BLaER1 (cell line): ENCODE measurements around the gene IREB2.
A peak's percentile ranks its signal among the peaks of the same experiment; 100 is the strongest.
"Not testable (repeated sequence)": the region's sequence is repeated elsewhere in the genome, so short reads cannot be mapped to it uniquely, and the experiment has no call there.

Source experiments
- H3K27ac ChIP-seq: shearing (Covaris generic); formaldehyde crosslinking; 2 replicates; pipeline ENCODE4 v1.8.1; 2022
- H3K27me3 ChIP-seq: shearing (Covaris generic); formaldehyde crosslinking; 2 replicates; pipeline ENCODE4 v1.8.1; 2022
- H3K36me3 ChIP-seq: shearing (Covaris generic); formaldehyde crosslinking; 2 replicates; pipeline ENCODE4 v1.8.1; 2022
- H3K4me1 ChIP-seq: shearing (Covaris generic); formaldehyde crosslinking; 2 replicates; pipeline ENCODE4 v1.8.1; 2022
- H3K4me2 ChIP-seq: shearing (Covaris generic); formaldehyde crosslinking; 2 replicates; pipeline ENCODE4 v1.8.1; 2022
- H3K4me3 ChIP-seq: shearing (Covaris generic); formaldehyde crosslinking; 2 replicates; pipeline ENCODE4 v1.8.1; 2022
- H3K9ac ChIP-seq: shearing (Covaris generic); formaldehyde crosslinking; 2 replicates; pipeline ENCODE4 v1.8.1; 2022
- H3K9me3 ChIP-seq: shearing (Covaris generic); formaldehyde crosslinking; 2 replicates; pipeline ENCODE4 v1.8.1; 2022
- H4K20me1 ChIP-seq: shearing (Covaris generic); formaldehyde crosslinking; 2 replicates; pipeline ENCODE4 v1.8.1; 2022
- Cebpa-rat ChIP-seq: shearing (Covaris generic); IDR thresholded peaks from 2 replicates; pipeline ENCODE4 v1.8.1; 2022

Gene IREB2

DNA sequence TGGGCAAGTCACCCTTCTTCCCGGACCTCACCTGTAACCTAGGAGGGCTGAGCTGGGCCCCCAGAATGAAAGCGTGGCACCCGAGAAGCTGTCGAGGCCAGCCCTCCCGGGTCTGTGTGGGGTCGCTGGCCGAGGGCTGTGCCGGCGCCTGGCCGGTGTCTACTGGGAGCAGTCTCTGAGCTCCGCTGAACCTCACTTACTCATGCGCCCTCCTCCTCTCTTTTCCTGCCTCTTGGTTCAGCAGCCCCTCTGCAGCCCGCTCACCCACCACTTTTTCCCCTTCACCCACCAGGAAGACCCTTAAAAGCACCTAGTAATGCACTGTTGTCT lies 69.8 kb downstream of the IREB2 start:
- peak overlapping the region; percentile 63 for H3K9ac ChIP-seq
- H3K9me3 ChIP-seq: no peaks in the 10 kb centered on the region
- no peaks in the 10 kb centered on the region for H4K20me1 ChIP-seq
- peak overlapping the region; percentile 78 for H3K4me3 ChIP-seq
- H3K27ac ChIP-seq: no peak overlapping the region
- no peaks in the 10 kb centered on the region for H3K36me3 ChIP-seq
- no peak for TF ChIP-seq Cebpa-rat
- peaks cover 8% of the 10 kb centered on the region for H3K4me1 ChIP-seq
- peaks cover 20% of the 10 kb centered on the region for H3K27me3 ChIP-seq
- H3K4me2 ChIP-seq: peak overlapping the region; percentile 99

GRCh38 chr15:78508272-78508671 lies 70.3 kb downstream of the IREB2 start:
- H3K27ac ChIP-seq: no peak overlapping the region
- peak overlapping the region; percentile 78 for H3K4me3 ChIP-seq
- peak overlapping the region; percentile 99 for H3K4me2 ChIP-seq
- no peaks in the 10 kb centered on the region for H3K36me3 ChIP-seq
- no peaks in the 10 kb centered on the region for H4K20me1 ChIP-seq
- no peaks in the 10 kb centered on the region for H3K9me3 ChIP-seq
- H3K27me3 ChIP-seq: peaks cover 20% of the 10 kb centered on the region
- no peak for TF ChIP-seq Cebpa-rat
- peaks cover 8% of the 10 kb centered on the region for H3K4me1 ChIP-seq
- peak overlapping the region; percentile 63 for H3K9ac ChIP-seq

DNA sequence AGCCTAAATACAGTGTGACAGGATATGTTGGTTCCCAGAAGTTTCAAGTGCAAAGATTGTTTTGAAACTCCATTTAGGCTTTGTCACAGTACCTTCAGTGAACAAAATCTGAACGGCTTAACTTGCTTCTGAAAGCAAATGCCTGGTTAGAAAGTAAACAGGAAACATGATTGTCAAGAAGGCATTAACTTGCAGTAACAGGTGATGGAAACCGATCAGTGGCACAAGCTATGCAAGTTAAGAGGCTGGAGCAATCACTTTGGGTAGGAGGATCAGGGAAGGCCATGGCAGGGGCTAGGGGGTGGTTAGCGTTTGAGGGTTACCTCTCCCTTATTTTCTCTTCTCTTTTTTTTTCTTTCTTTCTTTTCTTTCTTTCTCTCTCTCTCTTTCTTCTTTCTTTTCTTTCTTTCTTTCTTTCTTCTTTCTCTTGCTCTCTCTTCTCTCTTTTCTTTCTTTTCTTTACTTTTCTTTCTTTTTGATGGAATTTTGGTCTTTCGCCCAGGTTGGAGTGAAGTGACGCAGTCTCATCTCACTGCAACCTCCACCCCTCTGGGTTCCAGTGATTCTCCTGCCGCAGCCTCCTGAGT lies 71.8 kb downstream of the IREB2 start:
- no peak for TF ChIP-seq Cebpa-rat

DNA sequence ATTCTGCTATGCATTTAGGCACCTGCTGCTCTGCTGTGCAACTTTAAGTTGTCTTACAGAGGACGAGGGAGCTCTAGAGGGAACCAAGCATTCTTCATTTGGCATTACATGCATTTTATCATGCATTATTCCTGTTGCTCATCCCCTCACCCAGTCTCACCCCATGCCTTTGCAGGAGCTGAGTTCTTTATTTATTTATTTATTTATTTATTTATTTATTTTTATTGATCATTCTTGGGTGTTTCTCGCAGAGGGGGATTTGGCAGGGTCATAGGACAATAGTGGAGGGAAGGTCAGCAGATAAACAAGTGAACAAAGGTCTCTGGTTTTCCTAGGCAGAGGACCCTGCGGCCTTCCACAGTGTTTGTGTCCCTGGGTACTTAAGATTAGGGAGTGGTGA lies 82.0 kb downstream of the IREB2 start:
- not testable (repeated sequence) for H3K36me3 ChIP-seq, H3K27ac ChIP-seq, H3K27me3 ChIP-seq, H3K9ac ChIP-seq, H3K4me3 ChIP-seq, H3K4me1 ChIP-seq, H3K4me2 ChIP-seq, H4K20me1 ChIP-seq
- H3K9me3 ChIP-seq: peaks cover 18% of the 10 kb centered on the region

More for the DNA sequence above, 71.8 kb downstream of the IREB2 start:
- no peaks in the 10 kb centered on the region for H3K9me3 ChIP-seq
- H3K27ac ChIP-seq: no peak overlapping the region
- no peaks in the 10 kb centered on the region for H3K36me3 ChIP-seq
- no peaks in the 10 kb centered on the region for H4K20me1 ChIP-seq
- no peak overlapping the region for H3K4me3 ChIP-seq
- peaks cover 8% of the 10 kb centered on the region for H3K4me1 ChIP-seq
- no peak overlapping the region for H3K4me2 ChIP-seq
- peaks cover 20% of the 10 kb centered on the region for H3K27me3 ChIP-seq
- H3K9ac ChIP-seq: no peak overlapping the region

DNA sequence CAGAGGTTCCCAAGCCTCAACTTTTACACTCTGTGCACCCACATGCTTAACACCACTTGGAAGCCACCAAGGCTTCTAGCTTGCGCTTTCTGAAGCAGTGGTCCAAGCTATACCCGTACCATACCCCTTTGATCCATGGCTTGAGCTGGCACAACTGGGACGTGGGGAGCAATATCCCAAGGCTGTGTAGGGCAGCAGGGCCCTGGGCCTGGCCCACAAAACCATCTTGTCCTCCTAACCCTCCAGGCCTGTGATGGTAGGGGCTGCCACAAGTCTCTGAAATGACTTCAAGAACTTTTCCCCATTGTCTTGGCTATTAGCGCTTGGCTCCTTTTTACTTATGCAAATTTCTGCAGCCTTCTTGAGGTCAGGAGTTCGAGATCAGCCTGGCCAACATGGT lies 86.2 kb downstream of the IREB2 start:
- no peaks in the 10 kb centered on the region for H3K4me1 ChIP-seq
- H3K36me3 ChIP-seq: no peaks in the 10 kb centered on the region
- H3K27me3 ChIP-seq: no peaks in the 10 kb centered on the region
- H3K9me3 ChIP-seq: peaks cover 18% of the 10 kb centered on the region
- no peak overlapping the region for H3K4me3 ChIP-seq
- no peak for TF ChIP-seq Cebpa-rat
- no peak overlapping the region for H3K27ac ChIP-seq
- no peak overlapping the region for H3K4me2 ChIP-seq
- H3K9ac ChIP-seq: no peak overlapping the region
- no peaks in the 10 kb centered on the region for H4K20me1 ChIP-seq

DNA sequence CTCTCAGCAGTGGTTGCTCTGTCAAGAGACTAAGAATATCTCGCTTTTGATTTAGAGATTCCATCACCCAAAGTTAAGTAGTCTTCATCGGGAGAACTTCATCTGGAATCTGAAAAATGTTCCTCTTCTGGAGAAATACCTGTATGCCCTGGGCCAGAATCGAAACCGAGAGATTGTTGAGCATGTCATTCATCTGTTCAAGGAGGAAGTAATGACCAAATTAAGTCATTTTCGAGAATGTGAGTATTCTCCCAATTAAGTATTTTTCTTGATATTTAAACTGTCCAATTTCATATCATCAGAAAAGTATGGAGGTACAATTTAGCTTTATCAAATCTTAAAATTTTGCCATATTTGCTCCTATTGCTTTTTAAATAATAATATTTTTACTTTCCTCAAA lies 89.3 kb downstream of the IREB2 start:
- no peak overlapping the region for H3K4me3 ChIP-seq
- no peaks in the 10 kb centered on the region for H3K36me3 ChIP-seq
- H3K27me3 ChIP-seq: no peaks in the 10 kb centered on the region
- H4K20me1 ChIP-seq: no peaks in the 10 kb centered on the region
- no peaks in the 10 kb centered on the region for H3K4me1 ChIP-seq
- no peak for TF ChIP-seq Cebpa-rat
- H3K9ac ChIP-seq: no peak overlapping the region
- no peak overlapping the region for H3K27ac ChIP-seq
- no peak overlapping the region for H3K4me2 ChIP-seq
- H3K9me3 ChIP-seq: peaks cover 18% of the 10 kb centered on the region

DNA sequence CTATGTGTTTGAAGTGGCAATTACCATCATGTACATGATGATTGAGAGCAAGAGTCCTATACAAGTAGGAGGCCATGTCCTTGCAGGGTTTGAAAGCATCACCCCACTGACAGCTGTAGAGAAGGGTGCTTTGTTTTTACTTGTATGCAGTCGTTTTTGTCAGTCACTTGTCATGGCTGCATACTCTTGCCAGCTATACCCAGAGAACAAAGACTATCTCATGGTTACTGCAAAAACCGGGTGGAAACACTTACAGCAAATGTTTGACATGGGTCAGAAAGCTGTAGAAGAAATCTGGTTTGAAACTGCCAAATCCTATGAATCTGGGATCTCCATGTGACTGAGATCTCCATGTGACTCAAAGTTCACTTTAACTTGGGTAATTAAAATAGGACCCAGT lies 95.3 kb downstream of the IREB2 start:
- Histone ChIP-seq H3K4me2 (no peak overlapping the region), H3K36me3 (no peaks in the 10 kb centered on the region), H3K4me1 (no peaks in the 10 kb centered on the region), H3K27ac (no peak overlapping the region), H3K9me3 (no peaks in the 10 kb centered on the region), H3K4me3 (no peak overlapping the region), H3K27me3 (no peaks in the 10 kb centered on the region), H4K20me1 (no peaks in the 10 kb centered on the region), H3K9ac (no peak overlapping the region)
- no peak for TF ChIP-seq Cebpa-rat

GRCh38 chr15:78536134-78536533 lies 98.1 kb downstream of the IREB2 start:
- Histone ChIP-seq H3K9ac (no peak overlapping the region), H3K9me3 (no peaks in the 10 kb centered on the region), H4K20me1 (peaks cover 5% of the 10 kb centered on the region), H3K27me3 (no peaks in the 10 kb centered on the region), H3K4me2 (no peak overlapping the region), H3K4me1 (0 out of 2 replicates have a peak, but pooled peaks cover 7% of the 10 kb centered on the region), H3K4me3 (no peak overlapping the region), H3K36me3 (no peaks in the 10 kb centered on the region), H3K27ac (no peak overlapping the region)
- no peak for TF ChIP-seq Cebpa-rat

GRCh38 chr15:78537266-78537905 lies 99.4 kb downstream of the IREB2 start:
- H3K4me3 ChIP-seq: no peak overlapping the region
- no peak for TF ChIP-seq Cebpa-rat
- H3K4me2 ChIP-seq: no peak overlapping the region
- peaks cover 18% of the 10 kb centered on the region for H3K4me1 ChIP-seq
- H3K27ac ChIP-seq: no peak overlapping the region
- no peaks in the 10 kb centered on the region for H3K27me3 ChIP-seq
- H4K20me1 ChIP-seq: peaks cover 17% of the 10 kb centered on the region
- H3K9me3 ChIP-seq: no peaks in the 10 kb centered on the region
- no peak overlapping the region for H3K9ac ChIP-seq
- H3K36me3 ChIP-seq: peaks cover 6% of the 10 kb centered on the region

DNA sequence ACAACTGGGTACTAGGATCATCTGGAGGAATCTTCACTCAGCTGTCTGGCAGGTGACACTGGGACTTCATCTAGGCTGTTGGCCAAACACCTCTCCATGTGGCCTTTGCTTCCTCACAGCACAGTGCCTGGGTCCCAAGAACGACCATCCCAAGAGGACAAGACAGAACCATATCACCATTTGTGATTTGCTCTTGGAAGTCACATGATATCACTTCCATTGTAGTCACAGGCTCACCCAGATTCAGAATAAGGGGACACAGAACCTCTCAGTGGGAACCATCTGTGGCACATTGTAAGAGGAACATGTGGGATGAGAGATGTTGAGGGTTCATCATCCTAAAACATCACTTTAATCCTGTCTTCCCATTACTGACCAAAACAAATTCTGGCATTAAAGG lies 100.3 kb downstream of the IREB2 start:
- Histone ChIP-seq H3K9ac (no peak overlapping the region), H4K20me1 (peaks cover 27% of the 10 kb centered on the region), H3K27me3 (no peaks in the 10 kb centered on the region), H3K36me3 (peaks cover 16% of the 10 kb centered on the region), H3K4me1 (peaks cover 28% of the 10 kb centered on the region), H3K27ac (no peak overlapping the region), H3K4me2 (no peak overlapping the region), H3K4me3 (no peak overlapping the region), H3K9me3 (no peaks in the 10 kb centered on the region)
- TF ChIP-seq Cebpa-rat: no peak

GRCh38 chr15:78539464-78540140 lies 101.6 kb downstream of the IREB2 start:
- Histone ChIP-seq H3K9ac (peak overlapping the region; percentile 93), H3K27ac (peak overlapping the region; percentile 94), H3K4me2 (peak overlapping the region; percentile 96), H3K4me1 (peaks cover 30% of the 10 kb centered on the region), H3K4me3 (peak overlapping the region; percentile 80), H3K36me3 (peaks cover 28% of the 10 kb centered on the region), H4K20me1 (peaks cover 31% of the 10 kb centered on the region)
- not testable (repeated sequence) for H3K9me3 ChIP-seq, H3K27me3 ChIP-seq
